Stimulated activated CD4-positive, alpha-beta T cell treated with anti-CD3 and anti-CD28 coated beads, Interleukin-1b, Interleukin-23, amount 100 ng/mL, for 4 hours (primary cell): ENCODE measurements around the gene SORCS2.

Source experiments
- DNase-seq, 2 donors: peaks; one replicate each; pipeline ENCODE4 v3.0.0-alpha.2; 2020; ENCODE audit warnings: low read depth in 2 of 2

SORCS2 gene

GRCh38 chr4:7774301-7775294, 582.3 kb downstream of the SORCS2 start:
- DNase-seq, result no peak

- DNase-seq, result no peak
Observed at GRCh38 chr4:7775396-7775795, 583.1 kb downstream of the SORCS2 start.

GRCh38 chr4:7777017-7777710, 584.8 kb downstream of the SORCS2 start:
- no peak for DNase-seq

GRCh38 chr4:7777871-7778509, 585.7 kb downstream of the SORCS2 start:
- no peak for DNase-seq

- DNase-seq, result no peak
Observed at GRCh38 chr4:7778510-7779431, 586.4 kb downstream of the SORCS2 start.

GRCh38 chr4:7779432-7779768, 587.1 kb downstream of the SORCS2 start:
- DNase-seq, result no peak

GRCh38 chr4:7780751-7781348, 588.5 kb downstream of the SORCS2 start:
- DNase-seq, result no peak

- DNase-seq, result no peak
Observed at GRCh38 chr4:7781366-7781765, 589.0 kb downstream of the SORCS2 start.

- no peak for DNase-seq
Observed at GRCh38 chr4:7781993-7782392, 589.7 kb downstream of the SORCS2 start.

- no peak for DNase-seq
Observed at GRCh38 chr4:7782783-7783182, 590.4 kb downstream of the SORCS2 start.

- no peak for DNase-seq
Observed at GRCh38 chr4:7783541-7783940, 591.2 kb downstream of the SORCS2 start.

GRCh38 chr4:7784131-7784870, 592.0 kb downstream of the SORCS2 start:
- no peak for DNase-seq

- no peak for DNase-seq
Observed at GRCh38 chr4:7785017-7785416, 592.7 kb downstream of the SORCS2 start.

- no peak for DNase-seq
Observed at GRCh38 chr4:7786040-7786439, 593.7 kb downstream of the SORCS2 start.

- DNase-seq, result no peak
Observed at GRCh38 chr4:7786517-7786916, 594.2 kb downstream of the SORCS2 start.

GRCh38 chr4:7787067-7787466, 594.7 kb downstream of the SORCS2 start:
- DNase-seq, result no peak

- no peak for DNase-seq
Observed at GRCh38 chr4:7787681-7788141, 595.4 kb downstream of the SORCS2 start.

- DNase-seq, result no peak
Observed at GRCh38 chr4:7788193-7788592, 595.9 kb downstream of the SORCS2 start.

- DNase-seq, result no peak
Observed at GRCh38 chr4:7788694-7789425, 596.5 kb downstream of the SORCS2 start.

- DNase-seq, result no peak
Observed at GRCh38 chr4:7790023-7790422, 597.7 kb downstream of the SORCS2 start.
